ENCODE measurements around the gene HES1.

HES1 gene

DNA sequence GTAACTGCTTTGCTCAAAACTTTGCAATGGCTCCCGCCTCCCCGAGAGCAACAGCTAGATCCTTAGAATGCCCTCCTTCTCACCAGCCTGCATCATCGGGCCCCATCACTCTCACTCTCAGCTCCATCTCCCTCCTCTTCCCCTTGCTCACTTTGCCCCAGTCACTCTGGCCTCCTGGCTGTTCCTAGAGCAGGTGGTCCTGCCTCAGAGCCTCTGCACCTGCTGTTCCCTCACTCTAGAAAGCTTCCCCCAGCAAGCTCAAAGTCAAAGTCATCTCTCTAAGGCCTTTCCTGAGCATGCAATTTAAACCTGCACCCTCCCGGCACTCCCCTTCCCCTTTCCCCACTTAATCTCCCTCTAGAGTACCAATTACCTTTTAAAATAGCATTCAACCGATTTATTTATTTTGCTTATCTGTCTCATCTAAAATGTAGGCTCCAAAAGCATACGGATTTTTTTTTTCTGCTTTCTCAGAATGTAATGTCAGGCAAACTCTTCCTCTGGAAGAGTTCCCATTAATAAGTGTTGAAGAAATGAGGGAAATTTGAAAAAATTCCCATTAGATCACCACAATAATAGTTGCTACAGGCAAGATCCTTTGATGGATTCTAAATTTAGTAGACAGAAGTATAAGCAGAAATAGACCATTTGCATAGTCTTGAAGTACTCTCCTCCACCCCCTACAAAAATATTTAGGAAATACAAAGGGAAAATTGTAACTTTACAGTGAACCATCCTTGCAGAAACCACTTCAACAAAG lies 15.9 kb upstream of the HES1 start:
- DNase-seq (ENCODE audit: low read depth, low spot score): no peak
- TF ChIP-seq, protein P1, sequence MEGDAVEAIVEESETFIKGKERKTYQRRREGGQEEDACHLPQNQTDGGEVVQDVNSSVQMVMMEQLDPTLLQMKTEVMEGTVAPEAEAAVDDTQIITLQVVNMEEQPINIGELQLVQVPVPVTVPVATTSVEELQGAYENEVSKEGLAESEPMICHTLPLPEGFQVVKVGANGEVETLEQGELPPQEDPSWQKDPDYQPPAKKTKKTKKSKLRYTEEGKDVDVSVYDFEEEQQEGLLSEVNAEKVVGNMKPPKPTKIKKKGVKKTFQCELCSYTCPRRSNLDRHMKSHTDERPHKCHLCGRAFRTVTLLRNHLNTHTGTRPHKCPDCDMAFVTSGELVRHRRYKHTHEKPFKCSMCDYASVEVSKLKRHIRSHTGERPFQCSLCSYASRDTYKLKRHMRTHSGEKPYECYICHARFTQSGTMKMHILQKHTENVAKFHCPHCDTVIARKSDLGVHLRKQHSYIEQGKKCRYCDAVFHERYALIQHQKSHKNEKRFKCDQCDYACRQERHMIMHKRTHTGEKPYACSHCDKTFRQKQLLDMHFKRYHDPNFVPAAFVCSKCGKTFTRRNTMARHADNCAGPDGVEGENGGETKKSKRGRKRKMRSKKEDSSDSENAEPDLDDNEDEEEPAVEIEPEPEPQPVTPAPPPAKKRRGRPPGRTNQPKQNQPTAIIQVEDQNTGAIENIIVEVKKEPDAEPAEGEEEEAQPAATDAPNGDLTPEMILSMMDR (IDR thresholded peaks at IDR 0.05; ENCODE audit: low read depth, low read length): no peak
- in situ Hi-C loops (cut with HindIII; ENCODE audit: low sequenced_read_pairs): no loop called here
- H3K4me3 ChIP-seq (ENCODE audit: low read depth, low read length): no peak overlapping the region

DNA sequence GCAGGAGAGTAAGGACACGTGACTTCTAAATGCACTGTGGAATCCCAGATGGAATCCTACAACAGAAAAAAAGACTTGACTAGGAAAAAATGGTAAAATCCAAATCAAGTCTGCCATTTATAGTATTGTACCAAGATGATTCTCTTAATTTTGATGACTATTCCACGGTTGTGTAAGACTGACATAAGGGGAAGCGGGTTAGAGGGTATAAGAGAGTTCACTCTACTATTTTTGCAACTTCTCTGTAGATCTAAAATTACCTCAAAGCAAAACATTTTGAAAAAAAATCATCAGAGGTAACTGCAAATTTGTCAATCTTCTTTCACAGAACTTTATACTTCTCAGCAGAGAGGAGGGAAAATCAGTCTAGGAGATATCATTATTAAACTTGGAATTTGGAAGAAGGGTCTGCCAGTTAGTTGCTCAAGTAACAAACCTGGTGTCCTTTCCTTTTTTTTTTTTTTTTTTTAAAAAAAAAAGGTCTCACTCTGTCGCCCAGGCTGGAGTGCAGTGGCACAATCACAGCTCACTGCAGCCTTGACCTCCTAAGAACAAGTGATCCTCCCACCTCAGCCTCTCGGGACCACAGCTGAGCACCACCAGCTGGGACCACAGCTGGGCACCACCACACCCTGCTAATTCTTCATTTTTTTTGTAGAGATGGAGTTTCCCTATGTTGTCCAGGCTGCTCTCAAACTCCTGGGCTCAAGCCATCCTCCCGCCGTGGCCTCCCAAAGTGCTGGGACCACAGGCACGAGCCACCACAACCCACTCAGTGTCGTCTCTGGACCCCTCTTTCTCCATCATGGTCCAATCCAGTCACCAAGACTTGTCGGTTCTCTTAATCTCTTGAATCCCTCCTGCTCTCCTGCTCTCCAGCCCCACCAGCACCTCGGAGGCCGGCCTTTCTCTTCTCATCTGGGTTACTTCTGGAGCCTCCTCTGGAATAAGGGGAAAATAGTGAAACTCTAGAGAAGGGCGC lies 14.9 kb upstream of the HES1 start:
- TF ChIP-seq, protein P1 (IDR thresholded peaks at IDR 0.05; ENCODE audit: low read depth, low read length): no peak
- DNase-seq (ENCODE audit: low read depth, low spot score): no peak
- in situ Hi-C loops (cut with HindIII; ENCODE audit: low sequenced_read_pairs): no loop called here
- H3K4me3 ChIP-seq (ENCODE audit: low read depth, low read length): no peak overlapping the region

DNA sequence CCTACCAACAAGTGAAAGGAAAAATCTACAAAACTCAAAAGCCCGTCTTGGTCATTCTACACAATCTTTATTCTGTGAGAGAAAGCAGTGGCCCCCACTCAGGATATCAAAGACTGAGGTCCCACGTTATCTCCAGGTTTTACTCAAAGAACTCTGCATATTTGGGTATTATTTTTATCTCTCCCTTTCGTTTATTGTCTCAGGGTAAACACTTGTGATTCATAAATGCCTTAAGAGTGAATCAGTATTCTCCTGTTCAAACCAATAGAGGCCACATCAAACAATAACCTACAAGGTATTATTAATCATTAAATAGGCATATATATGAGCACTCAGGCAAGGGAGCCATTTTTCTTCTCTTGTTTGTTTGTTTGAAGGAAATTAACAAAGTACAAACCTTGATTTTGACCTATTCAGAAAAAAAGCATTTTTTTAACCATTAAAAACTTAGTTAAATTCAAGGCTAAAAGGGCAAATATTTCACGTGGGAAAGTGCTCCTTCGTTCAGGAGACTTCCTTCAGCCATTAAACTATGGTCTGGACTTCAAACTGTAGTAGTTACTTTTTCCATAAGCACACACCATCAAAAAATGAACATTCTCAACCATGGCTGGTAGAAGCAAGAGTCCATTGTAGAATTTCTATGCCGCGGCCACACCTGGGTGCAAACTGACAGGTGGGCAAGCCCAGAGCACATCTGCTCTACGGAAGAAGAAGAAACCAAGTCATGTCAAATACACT lies 13.9 kb upstream of the HES1 start:
- TF ChIP-seq, protein P1 (IDR thresholded peaks at IDR 0.05; ENCODE audit: low read depth, low read length): no peak
- in situ Hi-C loops (cut with HindIII; ENCODE audit: low sequenced_read_pairs): no loop called here
- peak; percentile 57 for DNase-seq (ENCODE audit: low read depth, low spot score)
- no peak overlapping the region for H3K4me3 ChIP-seq (ENCODE audit: low read depth, low read length)

DNA sequence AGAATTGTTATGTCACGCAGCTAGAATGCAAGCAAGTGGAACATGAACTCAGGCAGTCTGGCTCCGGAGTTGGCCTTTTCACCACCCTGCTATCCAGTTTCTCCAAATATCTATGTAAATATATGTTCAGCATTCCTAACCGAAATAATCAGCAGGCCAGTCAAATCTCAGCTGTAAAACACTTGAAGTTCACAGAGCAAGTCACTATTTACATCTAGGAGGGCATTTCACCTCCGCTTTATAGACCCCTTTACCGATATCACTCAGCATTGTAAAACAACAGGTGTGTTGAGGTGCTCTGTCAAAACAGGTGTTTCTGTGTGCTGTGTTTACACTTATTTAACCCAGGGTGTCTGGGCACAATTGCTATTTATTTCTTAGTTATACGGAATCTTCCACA lies 12.2 kb upstream of the HES1 start:
- TF ChIP-seq, protein P1 (IDR thresholded peaks at IDR 0.05; ENCODE audit: low read depth, low read length): no peak
- in situ Hi-C loops (cut with HindIII; ENCODE audit: low sequenced_read_pairs): no loop called here
- no peak overlapping the region for H3K4me3 ChIP-seq (ENCODE audit: low read depth, low read length)
- no peak for DNase-seq (ENCODE audit: low read depth, low spot score)

DNA sequence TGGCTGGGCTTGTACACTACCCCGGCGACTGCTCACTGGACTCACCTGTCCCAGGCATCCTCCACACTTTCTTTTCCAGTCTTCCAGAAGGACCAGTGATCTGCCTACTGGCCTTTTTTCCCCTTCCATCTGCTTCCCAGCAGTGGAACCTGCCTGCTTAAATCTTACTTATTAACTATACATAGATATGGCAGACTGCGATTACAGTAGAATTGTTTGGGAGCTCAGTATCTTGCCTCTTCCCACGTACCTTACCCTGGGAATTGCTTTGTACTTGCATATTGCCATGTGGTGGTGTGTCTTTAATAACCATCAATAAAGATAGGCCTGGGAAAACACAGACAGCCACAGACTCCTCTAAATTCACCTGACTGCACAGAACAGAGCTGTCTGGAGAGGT lies 11.8 kb upstream of the HES1 start:
- DNase-seq (ENCODE audit: low read depth, low spot score): no peak
- in situ Hi-C loops (cut with HindIII; ENCODE audit: low sequenced_read_pairs): no loop called here
- TF ChIP-seq, protein P1 (IDR thresholded peaks at IDR 0.05; ENCODE audit: low read depth, low read length): no peak
- no peak overlapping the region for H3K4me3 ChIP-seq (ENCODE audit: low read depth, low read length)

DNA sequence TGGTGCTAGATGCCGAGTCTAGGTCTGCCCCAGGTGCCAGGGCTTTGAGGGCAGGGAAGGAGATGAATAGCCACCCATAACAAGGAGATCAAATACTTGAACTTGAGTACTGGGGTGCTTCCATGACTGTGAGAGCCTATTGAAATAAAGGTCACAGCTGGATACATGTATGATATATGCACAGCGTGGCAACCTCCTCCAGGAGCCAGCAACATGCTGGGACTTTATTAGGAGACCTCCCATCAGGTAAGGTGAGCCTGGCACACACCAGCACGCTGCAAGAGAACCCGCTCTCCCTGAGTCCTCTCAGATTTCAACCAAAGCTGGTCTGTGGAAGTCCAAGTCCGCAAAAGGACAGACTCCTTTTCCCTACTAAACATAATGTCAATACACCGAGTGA lies 10.5 kb upstream of the HES1 start:
- TF ChIP-seq, protein P1 (IDR thresholded peaks at IDR 0.05; ENCODE audit: low read depth, low read length): no peak
- DNase-seq (ENCODE audit: low read depth, low spot score): no peak
- no peak overlapping the region for H3K4me3 ChIP-seq (ENCODE audit: low read depth, low read length)
- in situ Hi-C loops (cut with HindIII; ENCODE audit: low sequenced_read_pairs): no loop called here
